ENCODE data around the gene CDKAL1. TPM values are rescaled to one million over a fixed set of nuclear protein-coding genes. Genes with fewer than 3 reads are reported as not detected.

Gene CDKAL1
- total and polyA plus RNA-seq, 10 of the 15 experiments (the other 5 are each of a cell fraction or from before 2014, with no cell fraction given) = 10.7 to 26.9 (median 17.3) TPM

GRCh38 chr6:20705741-20706140 lies 171.5 kb downstream of the CDKAL1 start:
- no TSS peak for BruUV-seq (replicated peaks)
- CTCF ChIA-PET = interaction anchor here (0.7 to 1.5 kb wide), 3 partner anchors 14 to 140 kb away, joined by 3 read pairs; no protein-coding TSS in a partner anchor
- TF ChIP-seq NR2C2 (IDR thresholded peaks at IDR 0.05; ENCODE audit: borderline replicate concordance, control insufficient read depth, insufficient read length, low read depth) (no peak), ZNF592 (IDR thresholded peaks at IDR 0.05) (no peak), SMC3 (IDR thresholded peaks at IDR 0.05; ENCODE audit: borderline replicate concordance, low read length) (no peak), IRF4 (IDR thresholded peaks at IDR 0.05; ENCODE audit: low read depth, low read length) (no peak), EED (IDR thresholded peaks at IDR 0.05; ENCODE audit: low read depth) (peak; percentile 65), JUNB (IDR thresholded peaks at IDR 0.05) (peak; percentile 87), CREM (IDR thresholded peaks at IDR 0.05; ENCODE audit: low read depth) (peak; percentile 57; the same call in 1 of the 2 replicates), CBFB (IDR thresholded peaks at IDR 0.05; ENCODE audit: low read depth) (0 out of 2 replicates have a peak, but pooled peaks have one; percentile 18), POLR2AphosphoS5 (IDR thresholded peaks at IDR 0.05; ENCODE audit: low read length) (no peak), KAT2A (conservative IDR thresholded peaks at IDR 0.05; ENCODE audit: control insufficient read depth, low read depth, low read length) (no peak), RUNX3 (IDR thresholded peaks at IDR 0.05; ENCODE audit: low read length) (peak; percentile 65; the same call in 1 of the 2 replicates), BCLAF1 (IDR thresholded peaks at IDR 0.05) (no peak), IKZF1 (conservative IDR thresholded peaks at IDR 0.05) (0 out of 2 replicates have a peak, but pooled peaks have one; percentile 6), E4F1 (IDR thresholded peaks at IDR 0.05; ENCODE audit: borderline replicate concordance, partially characterized antibody) (no peak), STAT3 (IDR thresholded peaks at IDR 0.05; ENCODE audit: low read depth, low read length) (no peak), RB1 (IDR thresholded peaks at IDR 0.05; ENCODE audit: borderline replicate concordance) (no peak)

More at GRCh38 chr6:20705741-20706140, 171.5 kb downstream of the CDKAL1 start:
- ChIA-PET POLR2A (no interaction called here), SMC1A (ENCODE audit: uncharacterized antibody, unreplicated experiment) (interaction anchor here (0.6 to 1.7 kb wide), 7 partner anchors 8 to 166 kb away, joined by 3 to 10 read pairs (median 3); no protein-coding TSS in a partner anchor), RAD21 (ENCODE audit: unreplicated experiment) (interaction anchor here (0.8 to 1.5 kb wide), 3 partner anchors 13 to 142 kb away, joined by 3 to 6 read pairs (median 4); no protein-coding TSS in a partner anchor)
- H3K79me2 ChIP-seq (ENCODE audit: control insufficient read depth, insufficient read depth, low read length) = peaks cover 4% of the 10 kb centered on the region
- whole genome bisulfite sequencing (ENCODE audit: insufficient coverage, insufficient replicate concordance, low lambda C conversion rate, missing lambda C conversion rate) = 64% methylated on average over 5 of the region's 5 CpGs
- no peak overlapping the region for H3K4me2 ChIP-seq (ENCODE audit: control insufficient read depth, insufficient read depth)
- H3K27me3 ChIP-seq (replicated peaks in 1 of 2; ENCODE audit: control insufficient read depth in 2 of 2, insufficient read depth in 2 of 2, low read length in 1 of 2) = no peaks in the 10 kb centered on the region
- FAIRE-seq = no peak
- no peaks in the 10 kb centered on the region for H3K9me3 ChIP-seq (replicated peaks; ENCODE audit: control insufficient read depth, insufficient read depth, low read length)
- ATAC-seq = peak; percentile 61
- H3K4me3 ChIP-seq = no peak overlapping the region
- DNase-seq (ENCODE audit: low read depth, low spot score) = no peak
- in situ Hi-C loops (cut with MboI) (no loop called here), intact Hi-C loops (cut with micrococcal nuclease; ENCODE audit: unreplicated experiment) (loop anchor here (10.0 kb wide), 3 partner anchors 141 to 889 kb away; partner anchors contain the start of gene SOX4)
- no peak overlapping the region for H2AFZ ChIP-seq (ENCODE audit: control insufficient read depth, low read depth, low read length)
- H3K27ac ChIP-seq (ENCODE audit: control insufficient read depth, insufficient read depth) = no peak overlapping the region
- H4K20me1 ChIP-seq (ENCODE audit: control insufficient read depth, insufficient read depth) = no peaks in the 10 kb centered on the region
- no peak overlapping the region for H3K9ac ChIP-seq (ENCODE audit: control insufficient read depth, insufficient read depth, low read length)
- peaks cover 13% of the 10 kb centered on the region for H3K4me1 ChIP-seq (ENCODE audit: control insufficient read depth, insufficient read depth, low read length)
- no peaks in the 10 kb centered on the region; a peak in 1 of 4 replicates for H3K36me3 ChIP-seq (ENCODE audit: control insufficient read depth in 2 of 2, insufficient read depth in 2 of 2, low read length in 1 of 2)
